Ishikawa (cell line): Measurements from ENCODE around the gene TANGO6.

Experiments
- CEBPB ChIP-seq: IDR thresholded peaks from 2 replicates; pipeline ENCODE4 v1.6.1; 2012
- FOXM1 ChIP-seq: IDR thresholded peaks from 2 replicates; pipeline ENCODE4 v1.6.1; 2012; ENCODE audit warnings: low read depth, borderline replicate concordance
- YY1 ChIP-seq: IDR thresholded peaks from 2 replicates; pipeline ENCODE4 v1.6.1; 2012; ENCODE audit warnings: low read depth

- TF ChIP-seq YY1 (no peak), CEBPB (no peak), FOXM1 (no peak)
Observed at GRCh38 chr16:68893710-68894705, 50.7 kb downstream of the TANGO6 start.
